ENCODE data around the gene COL8A1. TPM values are rescaled to one million over a fixed set of nuclear protein-coding genes. Genes with fewer than 3 reads are reported as not detected.
A peak's percentile ranks its signal among the peaks of the same experiment; 100 is the strongest.

Gene COL8A1
- total RNA-seq, 4 donors from 2014 or later = 2.2 to 8.6 (median 5.1) TPM

DNA sequence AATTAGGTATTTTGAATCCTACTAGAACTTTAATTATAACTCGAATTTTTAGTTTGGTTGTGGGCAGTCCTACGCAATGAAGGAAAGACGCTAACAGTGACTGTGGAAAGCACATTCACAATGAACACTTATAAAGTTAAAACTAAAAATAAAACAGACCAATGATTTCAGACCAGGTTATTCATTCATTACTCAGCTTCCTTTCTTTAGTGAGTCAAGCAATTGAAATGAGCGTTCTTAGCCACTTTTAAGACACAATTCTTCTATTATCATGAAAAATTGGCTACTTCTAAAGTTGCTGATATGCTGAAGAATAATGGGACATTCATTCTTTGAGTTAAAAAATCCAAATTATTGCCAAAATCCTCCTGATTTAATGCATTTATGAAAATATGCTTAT is 113.3 kb downstream of the COL8A1 start:
- TF ChIP-seq, protein P1, sequence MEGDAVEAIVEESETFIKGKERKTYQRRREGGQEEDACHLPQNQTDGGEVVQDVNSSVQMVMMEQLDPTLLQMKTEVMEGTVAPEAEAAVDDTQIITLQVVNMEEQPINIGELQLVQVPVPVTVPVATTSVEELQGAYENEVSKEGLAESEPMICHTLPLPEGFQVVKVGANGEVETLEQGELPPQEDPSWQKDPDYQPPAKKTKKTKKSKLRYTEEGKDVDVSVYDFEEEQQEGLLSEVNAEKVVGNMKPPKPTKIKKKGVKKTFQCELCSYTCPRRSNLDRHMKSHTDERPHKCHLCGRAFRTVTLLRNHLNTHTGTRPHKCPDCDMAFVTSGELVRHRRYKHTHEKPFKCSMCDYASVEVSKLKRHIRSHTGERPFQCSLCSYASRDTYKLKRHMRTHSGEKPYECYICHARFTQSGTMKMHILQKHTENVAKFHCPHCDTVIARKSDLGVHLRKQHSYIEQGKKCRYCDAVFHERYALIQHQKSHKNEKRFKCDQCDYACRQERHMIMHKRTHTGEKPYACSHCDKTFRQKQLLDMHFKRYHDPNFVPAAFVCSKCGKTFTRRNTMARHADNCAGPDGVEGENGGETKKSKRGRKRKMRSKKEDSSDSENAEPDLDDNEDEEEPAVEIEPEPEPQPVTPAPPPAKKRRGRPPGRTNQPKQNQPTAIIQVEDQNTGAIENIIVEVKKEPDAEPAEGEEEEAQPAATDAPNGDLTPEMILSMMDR (IDR thresholded peaks at IDR 0.05 in 4 of 5, conservative IDR thresholded peaks at IDR 0.05 in 1 of 5) = no peak
- no peak for TF ChIP-seq POLR2A (IDR thresholded peaks at IDR 0.05)
- Histone ChIP-seq H3K4me1 (peaks cover 0 to 3% of the 10 kb centered on the region in 2 donors), H3K4me3 (no peak overlapping the region), H3K36me3 (no peaks in the 10 kb centered on the region), H3K9me3 (no peaks in the 10 kb centered on the region), H3K27ac (no peak overlapping the region), H3K27me3 (no peaks in the 10 kb centered on the region)
- in situ Hi-C loops (cut with MboI; ENCODE audit: low sequenced_read_pairs in 4 of 4) = loop anchor here (10.0 to 25.0 kb wide), 5 partner anchors 257 to 939 kb away; no protein-coding TSS in a partner anchor
- no peak for DNase-seq
- intact Hi-C loops (cut with DNase I; ENCODE audit: low total_unique reads) = loop anchor here (5.0 kb wide), 1 partner anchor 729 kb away; no protein-coding TSS in a partner anchor
- no peak for ATAC-seq

DNA sequence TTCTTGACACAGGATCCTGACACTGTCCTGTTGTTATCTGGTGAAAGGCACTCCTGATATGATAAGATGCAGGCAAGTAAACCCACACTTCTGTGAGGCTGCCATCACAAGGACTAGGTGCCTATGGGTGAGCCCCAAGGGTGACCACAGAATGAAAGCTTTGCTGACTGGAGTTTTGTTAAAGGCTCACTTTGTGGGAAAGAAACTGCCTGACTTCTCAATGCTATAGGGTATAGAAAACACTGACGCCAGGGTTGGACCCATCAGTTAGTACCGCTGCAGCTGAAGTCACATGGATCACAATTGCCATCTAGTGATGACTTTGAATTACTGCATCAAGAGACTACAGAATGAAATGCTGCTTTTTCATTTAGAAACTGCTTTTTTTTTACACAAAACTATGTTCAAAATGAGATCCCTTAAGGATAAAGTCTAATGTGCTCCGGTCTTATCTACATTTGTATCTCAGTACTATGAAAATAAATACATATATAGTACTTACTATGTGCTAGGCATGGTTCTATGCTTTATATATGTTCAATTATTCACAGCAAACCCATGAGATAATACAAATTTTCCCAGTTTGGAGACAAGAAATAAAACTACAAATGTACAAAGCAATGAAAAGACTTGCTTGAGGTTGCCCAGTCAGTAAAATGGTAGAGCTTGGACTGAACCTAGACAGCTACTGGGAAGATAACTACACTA is 115.0 kb downstream of the COL8A1 start:
- H3K4me3 ChIP-seq = no peak overlapping the region
- ATAC-seq (peak in 1 of 2 donors; percentile 49), DNase-seq (no peak)
- no peak overlapping the region for H3K27ac ChIP-seq
- peaks cover 7% of the 10 kb centered on the region in 2 donors for H3K4me1 ChIP-seq
- intact Hi-C loops (cut with DNase I; ENCODE audit: low total_unique reads) = loop anchor here (1.0 to 5.0 kb wide), 2 partner anchors 108 to 731 kb away; no protein-coding TSS in a partner anchor
- in situ Hi-C loops (cut with MboI; ENCODE audit: low sequenced_read_pairs in 4 of 4) = loop anchor here (10.0 to 25.0 kb wide), 5 partner anchors 259 to 941 kb away; no protein-coding TSS in a partner anchor
- H3K36me3 ChIP-seq = no peaks in the 10 kb centered on the region
- no peaks in the 10 kb centered on the region for H3K9me3 ChIP-seq
- no peaks in the 10 kb centered on the region for H3K27me3 ChIP-seq
- TF ChIP-seq, protein P1 (IDR thresholded peaks at IDR 0.05 in 4 of 5, conservative IDR thresholded peaks at IDR 0.05 in 1 of 5) = peak; percentile 38 to 63 (median 54)
- TF ChIP-seq POLR2A (IDR thresholded peaks at IDR 0.05) = no peak

DNA sequence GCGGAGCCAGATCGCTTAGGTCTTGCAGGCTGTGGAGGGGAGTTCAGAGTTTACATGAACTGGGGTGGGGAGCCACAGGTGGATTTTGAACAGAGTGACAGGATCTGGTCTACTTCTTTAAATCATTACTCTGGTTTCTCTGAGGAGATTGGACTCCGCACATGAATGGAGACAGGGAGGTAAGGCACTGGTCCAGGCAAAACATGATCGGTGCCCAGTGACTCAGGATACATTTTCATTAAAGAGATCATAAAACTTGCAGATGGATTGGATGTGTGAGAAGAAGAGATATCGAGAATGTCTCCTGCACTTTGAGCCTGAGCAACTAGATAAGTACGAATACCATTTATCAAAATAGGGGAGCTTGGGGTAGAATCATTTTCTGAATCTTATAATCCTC is 117.4 kb downstream of the COL8A1 start:
- Histone ChIP-seq H3K36me3 (no peaks in the 10 kb centered on the region), H3K4me1 (peaks cover 16 to 20% of the 10 kb centered on the region in 2 donors), H3K4me3 (no peak overlapping the region), H3K27me3 (no peaks in the 10 kb centered on the region), H3K27ac (no peak overlapping the region), H3K9me3 (no peaks in the 10 kb centered on the region)
- in situ Hi-C loops (cut with MboI; ENCODE audit: low sequenced_read_pairs in 4 of 4) = loop anchor here (10.0 to 25.0 kb wide), 5 partner anchors 261 to 944 kb away; no protein-coding TSS in a partner anchor
- ATAC-seq = no peak
- no peak for TF ChIP-seq POLR2A (IDR thresholded peaks at IDR 0.05)
- TF ChIP-seq, protein P1 (IDR thresholded peaks at IDR 0.05 in 4 of 5, conservative IDR thresholded peaks at IDR 0.05 in 1 of 5) = no peak
- DNase-seq = no peak
- intact Hi-C loops (cut with DNase I; ENCODE audit: low total_unique reads) = no loop called here

DNA sequence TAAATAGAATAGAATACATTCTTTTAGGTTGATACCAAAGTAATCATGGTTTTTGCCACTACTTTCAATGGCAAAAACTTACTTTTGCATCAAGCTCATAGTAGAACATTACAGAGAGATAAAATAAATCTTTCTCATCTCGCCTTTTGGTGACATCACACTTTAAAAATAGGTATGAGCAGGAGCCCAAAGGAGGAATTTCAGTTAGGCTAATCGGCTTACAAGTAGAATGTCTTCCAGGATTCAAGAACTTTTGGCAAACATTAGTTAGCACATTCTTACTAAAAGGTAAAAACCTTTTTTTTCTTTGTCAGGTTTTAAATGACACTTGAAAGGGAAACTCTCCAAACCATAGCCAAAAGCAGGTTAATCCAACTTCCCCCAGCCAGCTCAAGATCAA is 119.6 kb downstream of the COL8A1 start:
- Histone ChIP-seq H3K4me1 (peaks cover 23 to 35% of the 10 kb centered on the region in 2 donors), H3K36me3 (no peaks in the 10 kb centered on the region), H3K9me3 (no peaks in the 10 kb centered on the region), H3K27me3 (no peaks in the 10 kb centered on the region), H3K4me3 (no peak overlapping the region), H3K27ac (no peak overlapping the region)
- in situ Hi-C loops (cut with MboI; ENCODE audit: low sequenced_read_pairs in 4 of 4) (loop anchor here (10.0 to 25.0 kb wide), 5 partner anchors 263 to 946 kb away; no protein-coding TSS in a partner anchor), intact Hi-C loops (cut with DNase I; ENCODE audit: low total_unique reads) (no loop called here)
- DNase-seq = no peak
- peak in 1 of 2 donors; percentile 52 for ATAC-seq
- TF ChIP-seq POLR2A (IDR thresholded peaks at IDR 0.05) = no peak
- TF ChIP-seq, protein P1 (IDR thresholded peaks at IDR 0.05 in 4 of 5, conservative IDR thresholded peaks at IDR 0.05 in 1 of 5) = no peak

Data from gastrocnemius medialis (tissue), 4 donors.